K562 (cell line): ENCODE data around the gene SGIP1.

ENCODE experiments used
- CBX5 ChIP-seq: IDR thresholded peaks from 2 replicates; pipeline ENCODE4 v1.6.1; 2014; ENCODE audit warnings: low read depth, borderline replicate concordance
- CCAR2 ChIP-seq: fragments of 200-400 bp; formaldehyde crosslinking; IDR thresholded peaks from 2 replicates; pipeline ENCODE4 v1.6.1; 2017; ENCODE audit warnings: mild to moderate bottlenecking, low read depth, low read length
- DEAF1 ChIP-seq: fragments of 450-650 bp; formaldehyde crosslinking; IDR thresholded peaks from 2 replicates; pipeline ENCODE4 v1.4.0; 2020; ENCODE audit warnings: mild to moderate bottlenecking, moderate library complexity
- EP300 ChIP-seq: IDR thresholded peaks from 2 replicates; pipeline ENCODE4 v1.6.1; 2012; ENCODE audit warnings: low read length, improper control_type of control experiment
- SAFB2 ChIP-seq: fragments of 200-400 bp; formaldehyde crosslinking; IDR thresholded peaks from 2 replicates; pipeline ENCODE4 v1.6.1; 2018; ENCODE audit warnings: borderline replicate concordance, low read length, low read depth, moderate library complexity; ENCODE audit not compliant: severe bottlenecking
- SIRT6 ChIP-seq: IDR thresholded peaks from one replicate; pipeline ENCODE4 v1.6.1; 2012; ENCODE audit warnings: low read depth, mild to moderate bottlenecking, control low read depth, inconsistent platforms, low read length, moderate library complexity
- ZNF778 ChIP-seq: fragments of 450-650 bp; formaldehyde crosslinking; IDR thresholded peaks from 2 replicates; pipeline ENCODE4 v1.4.0; 2020; ENCODE audit warnings: mild to moderate bottlenecking, moderate library complexity
- ZNF830 ChIP-seq: fragments of 250-450 bp; sonication (Bioruptor Pico); IDR thresholded peaks from 2 replicates; pipeline ENCODE4 v1.5.0; 2021; ENCODE audit warnings: mild to moderate bottlenecking

- TF ChIP-seq ZNF830 (CRISPR knock-in tag) (no peak), SIRT6 (no peak), DEAF1 (CRISPR knock-in tag) (no peak), ZNF778 (CRISPR knock-in tag) (no peak), SAFB2 (no peak), CBX5 (no peak), CCAR2 (no peak), EP300 (no peak)
Measured at GRCh38 chr1:66535853-66536252, 1.9 kb downstream of the SGIP1 start.
